Measurements from ENCODE around the gene BICC1.

The BICC1 gene

GRCh38 chr10:58515291-58515941 lies 2.7 kb downstream of the BICC1 start:
- DNase-seq, result no peak

GRCh38 chr10:58516119-58516518 lies 3.4 kb downstream of the BICC1 start:
- DNase-seq, result no peak

GRCh38 chr10:58516671-58517070 lies 4.0 kb downstream of the BICC1 start:
- no peak for DNase-seq

GRCh38 chr10:58517081-58517480 lies 4.4 kb downstream of the BICC1 start:
- no peak for DNase-seq

GRCh38 chr10:58517491-58518355 lies 5.1 kb downstream of the BICC1 start:
- DNase-seq, result no peak

- DNase-seq, result no peak
Observed at GRCh38 chr10:58518775-58519174, 6.1 kb downstream of the BICC1 start.

GRCh38 chr10:58529077-58529728 lies 16.5 kb downstream of the BICC1 start:
- DNase-seq, result no peak

GRCh38 chr10:58531084-58531695 lies 18.5 kb downstream of the BICC1 start:
- peak; percentile 93 to 95 for DNase-seq

- no peak for DNase-seq
Observed at GRCh38 chr10:58535311-58535710, 22.6 kb downstream of the BICC1 start.

- DNase-seq, result peak; percentile 7 to 33
Observed at GRCh38 chr10:58543141-58543540, 30.5 kb downstream of the BICC1 start.

GRCh38 chr10:58544135-58544534 lies 31.5 kb downstream of the BICC1 start:
- DNase-seq, result no peak

- DNase-seq, result no peak
Observed at GRCh38 chr10:58545427-58545826, 32.8 kb downstream of the BICC1 start.

GRCh38 chr10:58546137-58546536 lies 33.5 kb downstream of the BICC1 start:
- DNase-seq, result no peak

GRCh38 chr10:58546722-58547445 lies 34.2 kb downstream of the BICC1 start:
- no peak for DNase-seq

GRCh38 chr10:58547963-58548362 lies 35.3 kb downstream of the BICC1 start:
- DNase-seq, result no peak

- no peak for DNase-seq
Observed at GRCh38 chr10:58554316-58554715, 41.6 kb downstream of the BICC1 start.

- no peak for DNase-seq
Observed at GRCh38 chr10:58555170-58555929, 42.7 kb downstream of the BICC1 start.

- DNase-seq, result no peak
Observed at GRCh38 chr10:58555930-58556311, 43.2 kb downstream of the BICC1 start.

- no peak for DNase-seq
Observed at GRCh38 chr10:58556516-58557165, 44.0 kb downstream of the BICC1 start.

- DNase-seq, result no peak
Observed at GRCh38 chr10:58557714-58558113, 45.0 kb downstream of the BICC1 start.

- no peak for DNase-seq
Observed at GRCh38 chr10:58560068-58560467, 47.4 kb downstream of the BICC1 start.

Measured in Kasumi-1 (cell line).